ENCODE data around the gene EML5.
"Not testable (repeated sequence)": the region's sequence is repeated elsewhere in the genome, so short reads cannot be mapped to it uniquely, and the experiment has no call there.

EML5 gene

GRCh38 chr14:88824314-88825077 is 31.7 kb upstream of the EML5 start, which contains the start of gene TTC8:
TTC8 (plus strand) TSS chr14:88824651; CDS start chr14:88824708, 57 bp downstream.
- peak; percentile 53 for DNase-seq (ENCODE audit: extremely low read depth, low read depth)
- TF ChIP-seq, protein P1, sequence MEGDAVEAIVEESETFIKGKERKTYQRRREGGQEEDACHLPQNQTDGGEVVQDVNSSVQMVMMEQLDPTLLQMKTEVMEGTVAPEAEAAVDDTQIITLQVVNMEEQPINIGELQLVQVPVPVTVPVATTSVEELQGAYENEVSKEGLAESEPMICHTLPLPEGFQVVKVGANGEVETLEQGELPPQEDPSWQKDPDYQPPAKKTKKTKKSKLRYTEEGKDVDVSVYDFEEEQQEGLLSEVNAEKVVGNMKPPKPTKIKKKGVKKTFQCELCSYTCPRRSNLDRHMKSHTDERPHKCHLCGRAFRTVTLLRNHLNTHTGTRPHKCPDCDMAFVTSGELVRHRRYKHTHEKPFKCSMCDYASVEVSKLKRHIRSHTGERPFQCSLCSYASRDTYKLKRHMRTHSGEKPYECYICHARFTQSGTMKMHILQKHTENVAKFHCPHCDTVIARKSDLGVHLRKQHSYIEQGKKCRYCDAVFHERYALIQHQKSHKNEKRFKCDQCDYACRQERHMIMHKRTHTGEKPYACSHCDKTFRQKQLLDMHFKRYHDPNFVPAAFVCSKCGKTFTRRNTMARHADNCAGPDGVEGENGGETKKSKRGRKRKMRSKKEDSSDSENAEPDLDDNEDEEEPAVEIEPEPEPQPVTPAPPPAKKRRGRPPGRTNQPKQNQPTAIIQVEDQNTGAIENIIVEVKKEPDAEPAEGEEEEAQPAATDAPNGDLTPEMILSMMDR (IDR thresholded peaks at IDR 0.05; ENCODE audit: low read depth, low read length, missing control alignments), result no peak
- H3K4me3 ChIP-seq (replicated peaks; ENCODE audit: low read depth, low read length), result peak within 1 kb of the TSS; percentile 72

GRCh38 chr14:88823968-88824313 is 31.2 kb upstream of the EML5 start:
- TF ChIP-seq, protein P1 (IDR thresholded peaks at IDR 0.05; ENCODE audit: low read depth, low read length, missing control alignments), result no peak
- no peak for DNase-seq (ENCODE audit: extremely low read depth, low read depth)
- peak overlapping the region; percentile 72 for H3K4me3 ChIP-seq (replicated peaks; ENCODE audit: low read depth, low read length)

DNA sequence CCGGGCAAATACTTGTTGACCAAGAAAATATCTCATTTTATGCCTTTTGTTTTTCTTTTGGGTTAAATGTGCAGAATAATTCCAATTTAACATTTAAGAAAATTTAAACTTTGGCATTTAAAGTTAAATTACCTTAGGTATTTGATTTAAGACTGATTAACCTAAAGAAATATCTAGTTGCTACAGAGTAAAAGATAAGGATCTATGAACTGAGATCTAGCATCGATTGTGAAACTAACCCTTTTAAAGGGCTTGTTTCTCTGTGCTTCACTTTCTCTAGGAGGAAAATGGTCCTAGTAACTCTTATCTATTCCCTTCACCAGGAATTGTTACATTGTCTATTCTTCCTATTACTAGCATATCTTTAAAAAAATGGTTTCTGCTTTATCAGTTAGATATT is 29.1 kb upstream of the EML5 start:
- no peak for DNase-seq (ENCODE audit: extremely low read depth, low read depth)
- TF ChIP-seq, protein P1 (IDR thresholded peaks at IDR 0.05; ENCODE audit: low read depth, low read length, missing control alignments), result no peak
- no peak overlapping the region for H3K4me3 ChIP-seq (replicated peaks; ENCODE audit: low read depth, low read length)

DNA sequence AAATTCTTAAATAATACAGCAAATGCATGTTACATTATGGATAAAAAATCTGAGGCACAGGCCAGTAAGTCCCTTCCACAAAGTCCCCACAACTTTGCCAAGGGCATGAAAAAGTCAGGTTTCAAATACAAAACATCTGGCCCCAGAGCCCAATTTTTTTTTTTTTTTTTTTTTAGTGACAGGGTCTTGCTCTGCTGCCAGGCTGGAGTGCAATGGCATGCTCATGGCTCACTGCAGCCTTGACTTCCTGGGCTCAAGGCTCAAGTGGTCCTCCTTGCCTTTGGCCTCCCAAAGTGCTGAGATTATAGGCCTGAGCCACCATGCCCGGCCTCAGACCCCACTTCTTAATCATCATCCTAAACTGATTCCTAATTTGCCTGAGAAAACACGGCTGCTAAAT is 28.6 kb upstream of the EML5 start:
- H3K4me3 ChIP-seq (replicated peaks; ENCODE audit: low read depth, low read length), result no peak overlapping the region
- TF ChIP-seq, protein P1 (IDR thresholded peaks at IDR 0.05; ENCODE audit: low read depth, low read length, missing control alignments), result no peak
- no peak for DNase-seq (ENCODE audit: extremely low read depth, low read depth)

GRCh38 chr14:88819674-88820073 is 26.9 kb upstream of the EML5 start:
- DNase-seq (ENCODE audit: extremely low read depth, low read depth), result not testable (repeated sequence)

DNA sequence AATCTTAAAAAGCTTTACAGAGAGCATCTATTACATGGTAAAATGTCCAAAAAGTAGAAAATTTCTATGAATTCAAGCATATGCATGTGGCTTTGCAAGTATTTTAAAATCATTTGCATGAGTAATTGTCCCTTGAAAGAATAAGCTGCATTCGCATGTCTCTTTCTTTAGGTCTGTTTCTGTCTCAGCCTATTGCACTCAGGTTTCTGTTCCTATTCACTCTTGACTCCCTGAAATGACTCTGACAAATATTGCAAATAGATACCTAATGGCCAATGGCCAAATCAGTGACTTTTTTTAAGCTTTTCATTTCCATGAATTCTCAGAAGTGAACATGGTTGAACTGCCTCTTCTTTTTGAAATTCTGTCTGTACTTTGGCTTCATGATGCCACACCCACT is 25.3 kb upstream of the EML5 start:
- no peak for DNase-seq (ENCODE audit: extremely low read depth, low read depth)
- TF ChIP-seq, protein P1 (IDR thresholded peaks at IDR 0.05; ENCODE audit: low read depth, low read length, missing control alignments), result no peak
- H3K4me3 ChIP-seq (replicated peaks; ENCODE audit: low read depth, low read length), result no peak overlapping the region

More at GRCh38 chr14:88819674-88820073, 26.9 kb upstream of the EML5 start:
- H3K4me3 ChIP-seq (replicated peaks; ENCODE audit: low read depth, low read length), result not testable (repeated sequence)

- no peak for DNase-seq (ENCODE audit: extremely low read depth, low read depth)
- TF ChIP-seq, protein P1 (IDR thresholded peaks at IDR 0.05; ENCODE audit: low read depth, low read length, missing control alignments), result no peak
- H3K4me3 ChIP-seq (replicated peaks; ENCODE audit: low read depth, low read length), result no peak overlapping the region
These were observed 23.2 kb upstream of the EML5 start for GRCh38 chr14:88815980-88816379.
